HEK293 (cell line): ENCODE data around the gene CSNK1G2.

Source experiments
- IKZF3 ChIP-seq: fragments of 450-650 bp; IDR thresholded peaks from 2 replicates; pipeline ENCODE4 v1.5.0; 2018; ENCODE audit warnings: missing biosample characterization, mild to moderate bottlenecking, missing genetic modification characterization, moderate library complexity
- KLF16 ChIP-seq: fragments of 450-650 bp; formaldehyde crosslinking; IDR thresholded peaks from 2 replicates; pipeline ENCODE4 v1.5.1; 2017; ENCODE audit warnings: missing biosample characterization, missing genetic modification characterization
- YY2 ChIP-seq: fragments of 450-650 bp; formaldehyde crosslinking; IDR thresholded peaks from 2 replicates; pipeline ENCODE4 v1.5.1; 2016; ENCODE audit warnings: missing biosample characterization, missing genetic modification characterization
- ZNF121 ChIP-seq: fragments of 450-650 bp; formaldehyde crosslinking; IDR thresholded peaks from 2 replicates; pipeline ENCODE4 v1.5.1; 2016; ENCODE audit warnings: missing biosample characterization, missing genetic modification characterization
- ZNF549 ChIP-seq: fragments of 450-650 bp; IDR thresholded peaks from 2 replicates; pipeline ENCODE4 v1.5.1; 2018; ENCODE audit warnings: missing biosample characterization, missing genetic modification characterization, mild to moderate bottlenecking, inconsistent platforms, moderate library complexity
- ZNF830 ChIP-seq: fragments of 450-650 bp; IDR thresholded peaks from 2 replicates; pipeline ENCODE4 v1.5.0; 2018; ENCODE audit warnings: missing biosample characterization, missing genetic modification characterization, low read depth, mild to moderate bottlenecking, moderate library complexity

DNA sequence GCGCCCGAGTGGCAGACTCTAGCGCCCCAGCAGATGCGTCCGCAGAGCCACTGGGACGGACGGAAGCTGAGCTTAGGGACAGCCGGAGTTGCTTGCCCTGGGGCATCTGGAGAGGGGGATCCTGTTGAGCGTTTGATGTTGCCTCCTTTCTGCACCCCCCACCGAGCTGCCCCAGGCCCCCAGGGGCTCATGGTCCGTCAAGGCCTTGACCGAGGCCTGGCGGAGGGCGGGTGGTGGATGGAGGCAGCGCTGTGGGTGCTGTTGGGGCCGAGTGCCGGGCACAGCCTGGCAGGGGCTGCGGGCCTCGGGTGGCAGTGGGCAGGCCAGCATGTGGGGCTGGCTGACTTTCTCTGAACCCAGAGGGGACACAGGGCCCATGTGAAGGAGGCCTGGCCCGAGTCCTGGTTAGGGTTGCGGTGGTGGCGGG lies 2.7 kb downstream of the CSNK1G2 start:
- TF ChIP-seq KLF16 (tag by site-specific recombination) = no peak
- no peak for TF ChIP-seq ZNF830 (tag by site-specific recombination)
- TF ChIP-seq ZNF549 = no peak
- TF ChIP-seq IKZF3 = no peak
- no peak for TF ChIP-seq YY2 (tag by site-specific recombination)
- TF ChIP-seq ZNF121 (tag by site-specific recombination) = no peak
